Left ventricle myocardium inferior (tissue), 1 donor: ENCODE data around the gene CUX1. TPM values are rescaled to one million over a fixed set of nuclear protein-coding genes. Genes with fewer than 3 reads are reported as not detected.

Source experiments
- DNase-seq: peaks from one replicate; pipeline ENCODE4 v3.0.0-alpha.2; 2020
- H3K27ac ChIP-seq: fragments of 200-600 bp; replicated peaks from 2 replicates; pipeline ENCODE4 v1.8.0; 2021
- H3K27me3 ChIP-seq: fragments of 200-600 bp; 2 replicates; pipeline ENCODE4 v1.8.0; 2021; ENCODE audit warnings: low read depth
- H3K36me3 ChIP-seq: fragments of 200-600 bp; 2 replicates; pipeline ENCODE4 v1.8.0; 2021
- H3K4me1 ChIP-seq: fragments of 200-600 bp; 2 replicates; pipeline ENCODE4 v1.8.0; 2021
- H3K4me3 ChIP-seq: fragments of 200-600 bp; 2 replicates; pipeline ENCODE4 v1.8.0; 2021; ENCODE audit warnings: mild to moderate bottlenecking, moderate library complexity
- H3K9me3 ChIP-seq: fragments of 200-600 bp; replicated peaks from 2 replicates; pipeline ENCODE4 v1.8.0; 2021
- CTCF ChIP-seq: fragments of 200-600 bp; IDR thresholded peaks from 2 replicates; pipeline ENCODE4 v1.8.0; 2021; ENCODE audit warnings: antibody characterized with exemption, mild to moderate bottlenecking, borderline replicate concordance
- intact Hi-C: fragments of 100-400 bp; cut with micrococcal nuclease; formaldehyde crosslinking; loops from one replicate; pipeline ENCODE4 v1.11.0; 2022
- total RNA-seq: library from RNA; stranded (reverse); fragmentation: NEBNext Ultra II Directional; extraction: Animal tissue kit (Norgen Biotek cat#: 25700); gene quantifications from one replicate; pipeline ENCODE4 v1.2.1, GENCODE V29; 2021
- donor health status: DM: no; HTN: yes; CAD: no; lungs with severe emphysema.

The CUX1 gene
- total RNA-seq, 1 donor from 2014 or later: 125 TPM

GRCh38 chr7:102072003-102072402 lies 254.6 kb downstream of the CUX1 start:
- intact Hi-C loops: no loop called here
- DNase-seq: no peak
- H3K4me1 ChIP-seq: peaks cover 31% of the 10 kb centered on the region
- H3K9me3 ChIP-seq: peaks cover 9% of the 10 kb centered on the region
- H3K27ac ChIP-seq: no peak overlapping the region
- peaks cover 30% of the 10 kb centered on the region for H3K36me3 ChIP-seq
- no peak for TF ChIP-seq CTCF
- no peak overlapping the region for H3K4me3 ChIP-seq
- H3K27me3 ChIP-seq: no peaks in the 10 kb centered on the region

- no peak for DNase-seq
- intact Hi-C loops: no loop called here
- Histone ChIP-seq H3K36me3 (peaks cover 30% of the 10 kb centered on the region), H3K4me3 (no peak overlapping the region), H3K27ac (peak overlapping the region; percentile 4), H3K9me3 (peaks cover 9% of the 10 kb centered on the region), H3K27me3 (no peaks in the 10 kb centered on the region), H3K4me1 (peaks cover 33% of the 10 kb centered on the region)
- no peak for TF ChIP-seq CTCF
Observed at GRCh38 chr7:102072636-102073209, 255.3 kb downstream of the CUX1 start.

GRCh38 chr7:102073931-102074880 lies 256.8 kb downstream of the CUX1 start:
- no peak for DNase-seq
- TF ChIP-seq CTCF: no peak

GRCh38 chr7:102075126-102075525 lies 257.7 kb downstream of the CUX1 start:
- Histone ChIP-seq H3K36me3 (peaks cover 29% of the 10 kb centered on the region), H3K27ac (no peak overlapping the region), H3K4me3 (no peak overlapping the region), H3K9me3 (peaks cover 9% of the 10 kb centered on the region), H3K27me3 (no peaks in the 10 kb centered on the region), H3K4me1 (peaks cover 43% of the 10 kb centered on the region)
- no peak for DNase-seq
- intact Hi-C loops: no loop called here
- TF ChIP-seq CTCF: no peak

More at GRCh38 chr7:102073931-102074880, 256.8 kb downstream of the CUX1 start:
- Histone ChIP-seq H3K27me3 (no peaks in the 10 kb centered on the region), H3K4me1 (peaks cover 42% of the 10 kb centered on the region), H3K4me3 (no peak overlapping the region), H3K27ac (no peak overlapping the region), H3K9me3 (peaks cover 9% of the 10 kb centered on the region), H3K36me3 (peaks cover 30% of the 10 kb centered on the region)
- intact Hi-C loops: no loop called here

- no peak overlapping the region for H3K4me3 ChIP-seq
- peaks cover 9% of the 10 kb centered on the region for H3K9me3 ChIP-seq
- no peak for TF ChIP-seq CTCF
- H3K27ac ChIP-seq: no peak overlapping the region
- DNase-seq: no peak
- intact Hi-C loops: no loop called here
- H3K27me3 ChIP-seq: no peaks in the 10 kb centered on the region
- H3K36me3 ChIP-seq: peaks cover 24% of the 10 kb centered on the region
- H3K4me1 ChIP-seq: peaks cover 43% of the 10 kb centered on the region
Observed at GRCh38 chr7:102075553-102076135, 258.2 kb downstream of the CUX1 start.
